GM12875 (cell line): ENCODE measurements around the gene UAP1.

ENCODE experiments used
- H3K4me3 ChIP-seq: one replicate; pipeline ENCODE4 v1.5.1; 2011; ENCODE audit warnings: low read depth, low read length, control low read depth
- CTCF ChIP-seq: IDR thresholded peaks from 2 replicates; pipeline ENCODE4 v1.5.1; 2011; ENCODE audit warnings: low read depth, mild to moderate bottlenecking, control low read depth, inconsistent platforms, low read length, moderate library complexity, borderline replicate concordance; ENCODE audit not compliant: insufficient read depth

The UAP1 gene

GRCh38 chr1:162629077-162629627 lies 67.6 kb downstream of the UAP1 start:
- TF ChIP-seq CTCF, result no peak
- no peak overlapping the region for H3K4me3 ChIP-seq

- H3K4me3 ChIP-seq, result no peak overlapping the region
- TF ChIP-seq CTCF, result no peak
Measured at GRCh38 chr1:162629651-162630050, 68.1 kb downstream of the UAP1 start.

- H3K4me3 ChIP-seq, result no peak overlapping the region
- TF ChIP-seq CTCF, result no peak
Measured at GRCh38 chr1:162631546-162632191, 70.1 kb downstream of the UAP1 start.

- no peak for TF ChIP-seq CTCF
- peak within 1 kb of the TSS; percentile 29 for H3K4me3 ChIP-seq
Measured at GRCh38 chr1:162632217-162632666, 70.7 kb downstream of the UAP1 start, which contains the start of gene DDR2. TSS of gene DDR2 (plus strand) at chr1:162632464. CDS start at chr1:162719064, 86,600 bp downstream.

- H3K4me3 ChIP-seq, result no peak overlapping the region
- TF ChIP-seq CTCF, result no peak
Measured at GRCh38 chr1:162632698-162633080, 71.2 kb downstream of the UAP1 start.

- peak overlapping the region; percentile 29 for H3K4me3 ChIP-seq
- TF ChIP-seq CTCF, result no peak
Measured at GRCh38 chr1:162633081-162633762, 71.7 kb downstream of the UAP1 start.
